Breast epithelium (tissue), 4 donors: ENCODE measurements around the gene YY1. TPM values are rescaled to one million over a fixed set of nuclear protein-coding genes. Genes with fewer than 3 reads are reported as not detected.

ENCODE experiments used
- DNase-seq, 2 donors: peaks; one replicate each; pipeline ENCODE4 v3.0.0-alpha.2; 2019; ENCODE audit warnings: low spot score in 2 of 2
- H3K27ac ChIP-seq, 2 donors: fragments of 200-600 bp; sonication (generic) in 1 of 2; one replicate each; pipeline ENCODE4 v1.5.1; 2016 to 2019; ENCODE audit warnings: mild to moderate bottlenecking in 1 of 2
- H3K27me3 ChIP-seq, 2 donors: fragments of 200-600 bp; sonication (generic) in 1 of 2; one replicate each; pipeline versions ENCODE4 v1.5.1 to v1.6.0; 2017 to 2019; ENCODE audit warnings: control low read depth in 1 of 2, mild to moderate bottlenecking in 1 of 2
- H3K36me3 ChIP-seq: fragments of 200-600 bp; one replicate; pipeline ENCODE4 v1.5.1; 2019
- H3K4me1 ChIP-seq, 2 donors: fragments of 200-600 bp; sonication (generic); one replicate each; pipeline ENCODE4 v1.5.1; 2016 to 2019; ENCODE audit warnings: control low read depth in 1 of 2
- H3K4me3 ChIP-seq, 3 donors: fragments of 200-600 bp; sonication (generic); 1 replicate in 2 of 3; 2 replicates in 1 of 3; pipeline ENCODE4 v1.5.1; 2016 to 2019; ENCODE audit warnings: mild to moderate bottlenecking in 3 of 3, moderate library complexity in 2 of 3
- H3K9me3 ChIP-seq, 2 donors: fragments of 200-600 bp; sonication (generic) in 1 of 2; one replicate each; pipeline ENCODE4 v1.5.1; 2016 to 2019; ENCODE audit warnings: control low read depth in 1 of 2
- CTCF ChIP-seq, 3 donors: fragments of 450-650 bp; IDR thresholded peaks; one replicate each; pipeline ENCODE4 v1.5.1; 2016 to 2017; ENCODE audit warnings: antibody characterized with exemption in 3 of 3, mild to moderate bottlenecking in 3 of 3, moderate library complexity in 3 of 3
- POLR2A ChIP-seq: fragments of 450-650 bp; IDR thresholded peaks from one replicate; pipeline ENCODE4 v1.6.1; 2016; ENCODE audit warnings: antibody characterized with exemption, mild to moderate bottlenecking, moderate library complexity
- POLR2AphosphoS5 ChIP-seq, 3 donors: sonication (generic); formaldehyde crosslinking; IDR thresholded peaks; one replicate each; pipeline ENCODE4 v1.6.1; 2017; ENCODE audit warnings: antibody characterized with exemption in 3 of 3
- intact Hi-C: fragments of 100-400 bp; cut with DNase I; formaldehyde crosslinking; loops from one replicate; pipeline ENCODE4 v1.15.1; 2023; ENCODE audit warnings: low total_unique reads
- total RNA-seq, 3 donors: library from RNA; depleted of rRNA; stranded (reverse); fragments of >200 nt; gene quantifications; one replicate each; pipeline ENCODE4 v1.1.0, GENCODE V29; 2016

The YY1 gene
- total RNA-seq, 3 donors from 2014 or later = 46.2 to 61.2 (median 50.6) TPM

GRCh38 chr14:100252684-100253083 is 13.7 kb downstream of the YY1 start:
- Histone ChIP-seq H3K27me3 (no peaks in the 10 kb centered on the region), H3K27ac (no peak overlapping the region), H3K36me3 (no peaks in the 10 kb centered on the region), H3K4me1 (peaks cover 0 to 6% of the 10 kb centered on the region in 2 donors), H3K4me3 (no peak overlapping the region), H3K9me3 (no peaks in the 10 kb centered on the region)
- TF ChIP-seq POLR2A = no peak
- no peak for TF ChIP-seq POLR2AphosphoS5 (IDR thresholded peaks at IDR 0.05)
- no peak for TF ChIP-seq CTCF (IDR thresholded peaks at IDR 0.05)
- intact Hi-C loops = no loop called here
- no peak for DNase-seq

GRCh38 chr14:100256339-100256895 is 17.5 kb downstream of the YY1 start:
- H3K4me1 ChIP-seq = peaks cover 0 to 6% of the 10 kb centered on the region in 2 donors
- intact Hi-C loops = no loop called here

DNA sequence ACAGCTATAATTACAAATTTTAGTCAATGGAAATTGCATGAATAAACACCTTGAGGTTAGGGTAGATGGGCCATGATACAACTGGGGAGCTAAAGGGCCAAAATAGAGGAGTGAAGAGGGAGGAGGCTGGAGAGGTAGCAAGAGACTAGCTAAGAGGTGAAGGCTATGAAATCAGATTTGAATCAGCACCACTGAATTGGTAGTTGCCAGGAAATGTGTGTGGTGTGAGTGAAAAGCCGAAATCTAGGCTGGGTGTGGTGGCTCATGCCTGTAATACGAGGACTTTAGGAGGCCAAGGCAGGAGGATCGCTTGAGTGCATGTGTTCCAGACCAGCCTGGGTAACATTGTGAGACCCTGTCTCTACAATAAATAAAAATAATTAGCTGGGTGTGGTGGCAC is 22.7 kb downstream of the YY1 start:
- H3K36me3 ChIP-seq = no peaks in the 10 kb centered on the region
- DNase-seq = no peak
- no peaks in the 10 kb centered on the region for H3K9me3 ChIP-seq
- TF ChIP-seq CTCF (IDR thresholded peaks at IDR 0.05) (no peak), POLR2A (no peak), POLR2AphosphoS5 (IDR thresholded peaks at IDR 0.05) (no peak)
- H3K27me3 ChIP-seq = no peaks in the 10 kb centered on the region
- H3K4me3 ChIP-seq = no peak overlapping the region
- no peak overlapping the region for H3K27ac ChIP-seq
- intact Hi-C loops = no loop called here
- H3K4me1 ChIP-seq = peaks cover 0 to 6% of the 10 kb centered on the region in 2 donors

More at GRCh38 chr14:100256339-100256895, 17.5 kb downstream of the YY1 start:
- H3K27me3 ChIP-seq = no peaks in the 10 kb centered on the region
- DNase-seq = no peak
- no peak for TF ChIP-seq CTCF (IDR thresholded peaks at IDR 0.05)
- TF ChIP-seq POLR2AphosphoS5 (IDR thresholded peaks at IDR 0.05) = no peak
- TF ChIP-seq POLR2A = no peak
- no peaks in the 10 kb centered on the region for H3K36me3 ChIP-seq
- H3K4me3 ChIP-seq = no peak overlapping the region
- H3K9me3 ChIP-seq = no peaks in the 10 kb centered on the region
- no peak overlapping the region for H3K27ac ChIP-seq

DNA sequence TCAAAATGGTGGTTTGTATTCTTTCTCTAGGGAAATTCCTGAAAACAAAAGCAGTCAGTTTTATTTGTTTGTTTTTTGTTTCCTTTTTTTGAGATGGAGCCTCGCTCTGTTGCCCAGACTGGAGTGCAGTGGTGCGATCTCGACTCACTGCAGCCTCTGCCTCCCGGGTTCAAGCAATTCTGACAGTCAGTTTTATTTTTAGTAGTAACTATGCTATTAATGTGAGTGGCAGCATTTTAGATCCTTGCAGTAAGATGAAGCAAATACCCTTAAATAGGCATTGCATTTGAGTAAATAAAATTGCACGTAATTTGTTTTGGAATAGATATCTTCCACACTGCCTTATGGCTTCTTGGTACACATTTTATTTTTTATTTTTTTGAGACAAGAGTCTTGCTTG is 23.6 kb downstream of the YY1 start:
- Histone ChIP-seq H3K27ac (no peak overlapping the region), H3K27me3 (no peaks in the 10 kb centered on the region), H3K4me3 (no peak overlapping the region), H3K4me1 (no peaks in the 10 kb centered on the region), H3K9me3 (no peaks in the 10 kb centered on the region), H3K36me3 (no peaks in the 10 kb centered on the region)
- TF ChIP-seq POLR2A = no peak
- TF ChIP-seq CTCF (IDR thresholded peaks at IDR 0.05) = no peak
- TF ChIP-seq POLR2AphosphoS5 (IDR thresholded peaks at IDR 0.05) = no peak
- intact Hi-C loops = no loop called here
- no peak for DNase-seq

DNA sequence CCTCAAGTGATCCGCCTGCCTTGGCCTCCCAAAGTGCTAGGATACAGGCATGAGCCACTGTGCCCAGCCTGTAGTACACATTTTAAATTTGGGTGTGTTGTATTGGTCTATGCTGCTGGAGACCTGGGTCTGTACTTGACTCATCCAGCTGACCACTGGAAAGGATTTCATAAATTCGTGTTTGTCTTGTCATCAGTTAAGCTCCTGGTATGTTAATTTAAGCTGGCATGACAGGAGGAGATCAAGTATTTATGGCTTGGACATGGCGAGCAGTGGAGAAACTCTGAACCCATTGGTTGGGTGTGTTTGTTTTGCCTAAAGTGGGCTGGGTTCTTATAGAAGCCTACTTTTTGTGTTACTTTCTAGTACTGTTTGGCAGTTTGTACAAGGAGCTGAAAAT is 24.2 kb downstream of the YY1 start:
- TF ChIP-seq POLR2A (no peak), CTCF (IDR thresholded peaks at IDR 0.05) (no peak), POLR2AphosphoS5 (IDR thresholded peaks at IDR 0.05) (no peak)
- Histone ChIP-seq H3K9me3 (no peaks in the 10 kb centered on the region), H3K27me3 (no peaks in the 10 kb centered on the region), H3K27ac (no peak overlapping the region), H3K4me1 (no peaks in the 10 kb centered on the region), H3K36me3 (no peaks in the 10 kb centered on the region), H3K4me3 (no peak overlapping the region)
- intact Hi-C loops = no loop called here
- DNase-seq = no peak
